HepG2 (cell line): Measurements from ENCODE around the gene PNKD. TPM values are rescaled to one million over a fixed set of nuclear protein-coding genes. Genes with fewer than 3 reads are reported as not detected.

Experiments
- AKAP8 ChIP-seq: sonication (generic); formaldehyde crosslinking; IDR thresholded peaks from 2 replicates; pipeline ENCODE4 v1.5.1; 2020; ENCODE audit warnings: mild to moderate bottlenecking, missing genetic modification reagents
- FLYWCH1 ChIP-seq: sonication (generic); formaldehyde crosslinking; IDR thresholded peaks from 2 replicates; pipeline ENCODE4 v1.8.1; 2023; ENCODE audit warnings: mild to moderate bottlenecking, missing genetic modification reagents
- GATAD1 ChIP-seq: IDR thresholded peaks from 2 replicates; pipeline ENCODE4 v1.6.1; 2016; ENCODE audit warnings: missing genetic modification reagents, missing compliant biosample characterization
- HNRNPL ChIP-seq: fragments of 200-400 bp; formaldehyde crosslinking; IDR thresholded peaks from 2 replicates; pipeline ENCODE4 v1.6.1; 2017; ENCODE audit warnings: mild to moderate bottlenecking, low read depth, low read length
- KDM3A ChIP-seq: IDR thresholded peaks from 2 replicates; pipeline ENCODE4 v1.6.1; 2018; ENCODE audit warnings: low read depth, missing compliant biosample characterization
- NKX3-1 ChIP-seq: sonication (generic); formaldehyde crosslinking; IDR thresholded peaks from 2 replicates; pipeline ENCODE4 v1.5.0; 2020; ENCODE audit warnings: missing genetic modification reagents
- NONO ChIP-seq, 2 experiments: fragments of 450-650 bp in 1 of 2; sonication (generic) in 1 of 2; formaldehyde crosslinking in 1 of 2; IDR thresholded peaks in 1 of 2; conservative IDR thresholded peaks in 1 of 2; 2 replicates each; pipeline versions ENCODE4 v1.6.1 to v1.8.0; 2017 to 2022; ENCODE audit warnings: mild to moderate bottlenecking in 1 of 2, missing genetic modification reagents in 1 of 2, moderate library complexity in 1 of 2
- TCF12 ChIP-seq, 2 experiments: fragments of 450-650 bp in 1 of 2; sonication (generic) in 1 of 2; formaldehyde crosslinking in 1 of 2; IDR thresholded peaks; 2 replicates each; pipeline versions ENCODE4 v1.6.1 to v1.8.0; 2017 to 2022; ENCODE audit warnings: antibody characterized with exemption in 1 of 2, mild to moderate bottlenecking in 1 of 2, missing genetic modification reagents in 1 of 2, moderate library complexity in 1 of 2
- ZBTB1 ChIP-seq: sonication (generic); formaldehyde crosslinking; IDR thresholded peaks from 2 replicates; pipeline ENCODE4 v1.4.0; 2020; ENCODE audit warnings: missing genetic modification reagents, borderline replicate concordance
- ZFP36L2 ChIP-seq: sonication (generic); formaldehyde crosslinking; IDR thresholded peaks from 2 replicates; pipeline ENCODE4 v1.4.0; 2020; ENCODE audit warnings: missing genetic modification reagents
- ZMYM3 ChIP-seq: sonication (generic); formaldehyde crosslinking; IDR thresholded peaks from 2 replicates; pipeline ENCODE4 v1.5.1; 2020; ENCODE audit warnings: mild to moderate bottlenecking, missing genetic modification reagents
- ZNF136 ChIP-seq: sonication (generic); formaldehyde crosslinking; IDR thresholded peaks from 2 replicates; pipeline ENCODE4 v1.8.1; 2022; ENCODE audit warnings: low read depth, mild to moderate bottlenecking, moderate library complexity, missing genetic modification reagents
- ZNF333 ChIP-seq: sonication (generic); formaldehyde crosslinking; IDR thresholded peaks from 2 replicates; pipeline ENCODE4 v1.4.0; 2020; ENCODE audit warnings: mild to moderate bottlenecking, missing genetic modification reagents, borderline replicate concordance
- ZNF33A ChIP-seq: sonication (generic); formaldehyde crosslinking; IDR thresholded peaks from 2 replicates; pipeline ENCODE4 v1.5.1; 2020; ENCODE audit warnings: missing genetic modification reagents, mild to moderate bottlenecking, moderate library complexity, borderline replicate concordance
- ZNF44 ChIP-seq: sonication (generic); formaldehyde crosslinking; IDR thresholded peaks from 2 replicates; pipeline ENCODE4 v1.5.1; 2020; ENCODE audit warnings: mild to moderate bottlenecking, missing genetic modification reagents
- ZNF567 ChIP-seq: sonication (generic); formaldehyde crosslinking; IDR thresholded peaks from 2 replicates; pipeline ENCODE4 v1.8.1; 2023; ENCODE audit warnings: mild to moderate bottlenecking, missing genetic modification reagents, borderline replicate concordance
- ZNF652 ChIP-seq: IDR thresholded peaks from 2 replicates; pipeline ENCODE4 v1.6.1; 2016; ENCODE audit warnings: low read depth, borderline replicate concordance
- ZNF7 ChIP-seq: IDR thresholded peaks from 2 replicates; pipeline ENCODE4 v1.6.1; 2016; ENCODE audit warnings: missing biosample characterization, missing genetic modification reagents
- polyA plus RNA-seq, 8 experiments: library from polyadenylated mRNA; depleted of rRNA in 3 of 8; stranded (reverse) in 7 of 8; unstranded in 1 of 8; fragments of >200 nt; fragmentation: Illumina TruSeq in 4 of 8; extraction: Trizol in 4 of 8; gene quantifications; 2 replicates each; pipeline versions ENCODE4 v1.2.1 to v1.2.3, GENCODE V29; 2011 to 2016; ENCODE audit warnings: low read depth in 4 of 8, missing spikeins in 1 of 8, mixed read lengths in 1 of 8; ENCODE audit not compliant: insufficient read depth in 1 of 8
- total RNA-seq, 5 experiments: library from RNA; depleted of rRNA; stranded (reverse); fragments of >200 nt; fragmentation: Illumina TruSeq; extraction: Trizol; gene quantifications; 2 replicates each; pipeline ENCODE4 v1.2.3, GENCODE V29; 2016; ENCODE audit warnings: low read depth in 1 of 5
- TF ChIP-seq, protein P1 (sequence below): fragments of 450-650 bp; IDR thresholded peaks from 2 replicates; pipeline ENCODE4 v1.6.1; 2017; ENCODE audit warnings: mild to moderate bottlenecking
- TF ChIP-seq, protein P2 (sequence below): sonication (generic); formaldehyde crosslinking; IDR thresholded peaks from 2 replicates; pipeline ENCODE4 v1.4.0; 2020; ENCODE audit warnings: missing genetic modification reagents
- TF ChIP-seq, protein P3 (sequence below): sonication (generic); formaldehyde crosslinking; IDR thresholded peaks from 2 replicates; pipeline ENCODE4 v1.8.0; 2022; ENCODE audit warnings: missing genetic modification reagents, mild to moderate bottlenecking, inconsistent platforms, borderline replicate concordance
- TF ChIP-seq, protein P4 (sequence below): sonication (generic); formaldehyde crosslinking; conservative IDR thresholded peaks from 2 replicates; pipeline ENCODE4 v1.4.0; 2020; ENCODE audit warnings: missing genetic modification reagents

Gene PNKD
- total and polyA plus RNA-seq, 2 of the 13 experiments (the other 11 are each of a cell fraction or from before 2014, with no cell fraction given), result 55.9 to 80.4 TPM

DNA sequence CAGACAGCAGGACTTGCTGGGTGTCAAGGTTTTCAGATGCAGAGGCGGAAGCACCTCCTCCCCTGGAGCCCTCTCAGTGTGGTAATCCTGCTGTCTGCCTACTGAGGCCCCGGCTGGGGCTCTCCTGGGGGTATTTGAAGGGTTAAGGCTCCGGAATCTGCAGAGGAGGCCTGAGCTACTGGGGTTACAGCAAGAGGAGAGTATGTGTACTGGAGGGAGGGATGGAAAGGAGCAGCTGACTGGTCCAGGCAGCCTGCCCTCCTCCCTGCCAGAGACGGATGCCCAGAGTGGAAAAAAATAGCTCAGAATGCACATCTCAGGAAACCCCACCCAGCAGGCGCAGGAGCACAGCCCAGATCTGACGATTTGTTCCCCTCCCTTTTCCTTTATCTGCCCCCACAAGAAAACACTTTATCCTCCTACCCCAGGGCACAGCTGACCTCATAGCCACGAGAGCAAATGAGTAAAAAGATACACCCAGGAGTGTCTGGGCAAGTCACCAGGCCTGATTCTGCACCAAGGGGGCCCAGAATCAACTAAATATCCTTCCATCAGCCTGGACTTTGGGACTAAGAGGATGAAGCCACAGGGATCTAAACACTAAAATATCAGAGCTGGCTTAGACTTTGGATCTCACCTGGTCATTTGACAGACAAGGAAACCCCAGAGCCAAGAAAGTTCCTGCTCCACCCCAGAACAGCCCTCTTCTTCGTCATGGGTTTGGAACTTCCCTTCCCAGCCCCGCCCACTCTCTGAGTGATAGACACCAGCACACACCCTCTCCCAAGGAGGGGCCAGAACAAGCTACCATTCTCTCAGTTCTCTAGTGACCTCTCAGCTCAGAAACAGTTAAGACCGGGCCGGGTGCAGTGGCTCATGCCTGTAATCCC, 16.5 kb downstream of the PNKD start (continued):
- no peak for TF ChIP-seq ZNF33A
- TF ChIP-seq, protein P1, sequence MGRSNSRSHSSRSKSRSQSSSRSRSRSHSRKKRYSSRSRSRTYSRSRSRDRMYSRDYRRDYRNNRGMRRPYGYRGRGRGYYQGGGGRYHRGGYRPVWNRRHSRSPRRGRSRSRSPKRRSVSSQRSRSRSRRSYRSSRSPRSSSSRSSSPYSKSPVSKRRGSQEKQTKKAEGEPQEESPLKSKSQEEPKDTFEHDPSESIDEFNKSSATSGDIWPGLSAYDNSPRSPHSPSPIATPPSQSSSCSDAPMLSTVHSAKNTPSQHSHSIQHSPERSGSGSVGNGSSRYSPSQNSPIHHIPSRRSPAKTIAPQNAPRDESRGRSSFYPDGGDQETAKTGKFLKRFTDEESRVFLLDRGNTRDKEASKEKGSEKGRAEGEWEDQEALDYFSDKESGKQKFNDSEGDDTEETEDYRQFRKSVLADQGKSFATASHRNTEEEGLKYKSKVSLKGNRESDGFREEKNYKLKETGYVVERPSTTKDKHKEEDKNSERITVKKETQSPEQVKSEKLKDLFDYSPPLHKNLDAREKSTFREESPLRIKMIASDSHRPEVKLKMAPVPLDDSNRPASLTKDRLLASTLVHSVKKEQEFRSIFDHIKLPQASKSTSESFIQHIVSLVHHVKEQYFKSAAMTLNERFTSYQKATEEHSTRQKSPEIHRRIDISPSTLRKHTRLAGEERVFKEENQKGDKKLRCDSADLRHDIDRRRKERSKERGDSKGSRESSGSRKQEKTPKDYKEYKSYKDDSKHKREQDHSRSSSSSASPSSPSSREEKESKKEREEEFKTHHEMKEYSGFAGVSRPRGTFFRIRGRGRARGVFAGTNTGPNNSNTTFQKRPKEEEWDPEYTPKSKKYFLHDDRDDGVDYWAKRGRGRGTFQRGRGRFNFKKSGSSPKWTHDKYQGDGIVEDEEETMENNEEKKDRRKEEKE, result no peak
- TF ChIP-seq, protein P2, sequence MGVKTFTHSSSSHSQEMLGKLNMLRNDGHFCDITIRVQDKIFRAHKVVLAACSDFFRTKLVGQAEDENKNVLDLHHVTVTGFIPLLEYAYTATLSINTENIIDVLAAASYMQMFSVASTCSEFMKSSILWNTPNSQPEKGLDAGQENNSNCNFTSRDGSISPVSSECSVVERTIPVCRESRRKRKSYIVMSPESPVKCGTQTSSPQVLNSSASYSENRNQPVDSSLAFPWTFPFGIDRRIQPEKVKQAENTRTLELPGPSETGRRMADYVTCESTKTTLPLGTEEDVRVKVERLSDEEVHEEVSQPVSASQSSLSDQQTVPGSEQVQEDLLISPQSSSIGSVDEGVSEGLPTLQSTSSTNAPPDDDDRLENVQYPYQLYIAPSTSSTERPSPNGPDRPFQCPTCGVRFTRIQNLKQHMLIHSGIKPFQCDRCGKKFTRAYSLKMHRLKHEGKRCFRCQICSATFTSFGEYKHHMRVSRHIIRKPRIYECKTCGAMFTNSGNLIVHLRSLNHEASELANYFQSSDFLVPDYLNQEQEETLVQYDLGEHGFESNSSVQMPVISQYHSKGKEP (CRISPR knock-in tag), result no peak
- TF ChIP-seq ZFP36L2, result no peak
- TF ChIP-seq, protein P3, sequence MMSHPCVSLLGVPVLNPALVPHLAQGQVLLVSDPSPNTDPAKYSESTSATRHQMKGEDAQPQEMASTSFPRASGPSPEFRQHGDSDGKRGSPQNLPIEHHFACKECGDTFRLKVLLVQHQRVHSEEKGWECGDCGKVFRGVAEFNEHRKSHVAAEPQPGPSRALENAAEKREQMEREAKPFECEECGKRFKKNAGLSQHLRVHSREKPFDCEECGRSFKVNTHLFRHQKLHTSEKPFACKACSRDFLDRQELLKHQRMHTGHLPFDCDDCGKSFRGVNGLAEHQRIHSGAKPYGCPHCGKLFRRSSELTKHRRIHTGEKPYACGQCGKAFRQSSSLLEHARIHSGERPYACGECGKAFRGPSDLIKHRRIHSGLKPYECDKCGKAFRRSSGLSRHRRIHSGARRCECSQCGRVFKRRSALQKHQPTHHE (CRISPR knock-in tag), result no peak
- no peak for TF ChIP-seq NONO (IDR thresholded peaks at IDR 0.05)
- TF ChIP-seq NONO (CRISPR knock-in tag; conservative IDR thresholded peaks at IDR 0.05), result no peak
- no peak for TF ChIP-seq ZMYM3
- no peak for TF ChIP-seq AKAP8 (CRISPR knock-in tag)
- 0 out of 2 replicates have a peak, but pooled peaks have one; percentile 27 for TF ChIP-seq ZNF136 (CRISPR knock-in tag)
- TF ChIP-seq ZNF567 (CRISPR knock-in tag), result 0 out of 2 replicates have a peak, but pooled peaks have one; percentile 59
- no peak for TF ChIP-seq ZNF44 (CRISPR knock-in tag)
- TF ChIP-seq KDM3A (CRISPR knock-in tag), result no peak
- TF ChIP-seq, protein P4, sequence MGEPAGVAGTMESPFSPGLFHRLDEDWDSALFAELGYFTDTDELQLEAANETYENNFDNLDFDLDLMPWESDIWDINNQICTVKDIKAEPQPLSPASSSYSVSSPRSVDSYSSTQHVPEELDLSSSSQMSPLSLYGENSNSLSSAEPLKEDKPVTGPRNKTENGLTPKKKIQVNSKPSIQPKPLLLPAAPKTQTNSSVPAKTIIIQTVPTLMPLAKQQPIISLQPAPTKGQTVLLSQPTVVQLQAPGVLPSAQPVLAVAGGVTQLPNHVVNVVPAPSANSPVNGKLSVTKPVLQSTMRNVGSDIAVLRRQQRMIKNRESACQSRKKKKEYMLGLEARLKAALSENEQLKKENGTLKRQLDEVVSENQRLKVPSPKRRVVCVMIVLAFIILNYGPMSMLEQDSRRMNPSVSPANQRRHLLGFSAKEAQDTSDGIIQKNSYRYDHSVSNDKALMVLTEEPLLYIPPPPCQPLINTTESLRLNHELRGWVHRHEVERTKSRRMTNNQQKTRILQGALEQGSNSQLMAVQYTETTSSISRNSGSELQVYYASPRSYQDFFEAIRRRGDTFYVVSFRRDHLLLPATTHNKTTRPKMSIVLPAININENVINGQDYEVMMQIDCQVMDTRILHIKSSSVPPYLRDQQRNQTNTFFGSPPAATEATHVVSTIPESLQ, result no peak
- TF ChIP-seq HNRNPL, result no peak
- TF ChIP-seq ZBTB1 (CRISPR knock-in tag), result no peak
- no peak for TF ChIP-seq GATAD1 (CRISPR knock-in tag)
- no peak for TF ChIP-seq NKX3-1
- TF ChIP-seq ZNF7, result no peak
- TF ChIP-seq ZNF333 (CRISPR knock-in tag), result no peak
- no peak for TF ChIP-seq TCF12 (IDR thresholded peaks at IDR 0.05)
- no peak for TF ChIP-seq TCF12 (CRISPR knock-in tag; IDR thresholded peaks at IDR 0.05)
- TF ChIP-seq FLYWCH1, result no peak
- peak; percentile 87 for TF ChIP-seq ZNF652 (CRISPR knock-in tag)
